ENCODE data around the gene PPP1R17.

PPP1R17 gene

GRCh38 chr7:31679574-31680305, 7.3 kb upstream of the PPP1R17 start:
- H3K27me3 Mint-ChIP-seq = no peaks in the 10 kb centered on the region
- no peak overlapping the region for H3K27ac Mint-ChIP-seq
- ATAC-seq (replicated peaks) (no peak), DNase-seq (no peak)
- H3K9me3 Mint-ChIP-seq = peaks cover 4 to 14% of the 10 kb centered on the region in 2 donors
- no peaks in the 10 kb centered on the region for H3K4me1 Mint-ChIP-seq (ENCODE audit: low read depth in 2 of 2)
- no peak overlapping the region for H3K4me3 Mint-ChIP-seq
- H3K36me3 Mint-ChIP-seq (ENCODE audit: insufficient read depth) = no peaks in the 10 kb centered on the region

DNA sequence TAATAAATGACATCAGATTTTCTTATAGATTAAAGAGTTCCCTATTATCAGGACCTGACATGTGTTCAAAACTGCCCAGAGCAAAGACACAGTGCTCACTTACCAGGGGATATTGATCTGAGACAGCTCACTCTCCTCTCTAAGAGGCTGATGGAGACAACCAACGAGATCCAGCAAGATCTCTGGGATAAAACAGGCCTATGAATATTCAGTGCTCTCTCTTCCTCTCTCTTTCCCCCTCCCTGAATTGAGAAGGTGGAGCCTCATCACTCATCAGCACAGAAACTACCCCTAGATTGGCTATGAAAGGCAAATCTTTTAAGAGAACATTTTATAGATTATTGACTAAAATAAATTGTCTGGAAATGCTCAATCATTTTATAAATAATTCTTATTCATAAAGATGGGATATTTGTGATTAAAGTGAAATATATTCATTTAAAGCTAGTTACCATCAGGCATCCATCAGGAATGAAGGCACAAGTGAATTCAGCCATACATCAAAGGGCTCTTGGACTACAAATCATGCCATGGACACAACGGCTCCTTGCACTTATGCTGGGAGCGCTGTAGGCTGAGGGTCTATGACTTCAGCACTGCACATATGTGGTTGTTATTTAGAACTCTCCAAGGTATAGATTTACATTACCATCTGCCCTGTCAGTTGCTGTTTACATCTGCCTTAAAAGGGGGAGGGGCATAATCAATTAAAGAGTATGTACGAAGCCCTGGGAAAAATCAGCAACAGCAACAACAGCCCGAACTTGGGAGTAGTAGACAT, 3.4 kb upstream of the PPP1R17 start:
- DNase-seq (no peak), ATAC-seq (replicated peaks) (no peak)
- Mint-ChIP-seq H3K9me3 (peaks cover 9 to 14% of the 10 kb centered on the region in 2 donors), H3K4me1 (ENCODE audit: low read depth in 2 of 2) (no peaks in the 10 kb centered on the region), H3K27me3 (no peaks in the 10 kb centered on the region), H3K4me3 (no peak overlapping the region), H3K27ac (no peak overlapping the region), H3K36me3 (ENCODE audit: insufficient read depth) (no peaks in the 10 kb centered on the region)

DNA sequence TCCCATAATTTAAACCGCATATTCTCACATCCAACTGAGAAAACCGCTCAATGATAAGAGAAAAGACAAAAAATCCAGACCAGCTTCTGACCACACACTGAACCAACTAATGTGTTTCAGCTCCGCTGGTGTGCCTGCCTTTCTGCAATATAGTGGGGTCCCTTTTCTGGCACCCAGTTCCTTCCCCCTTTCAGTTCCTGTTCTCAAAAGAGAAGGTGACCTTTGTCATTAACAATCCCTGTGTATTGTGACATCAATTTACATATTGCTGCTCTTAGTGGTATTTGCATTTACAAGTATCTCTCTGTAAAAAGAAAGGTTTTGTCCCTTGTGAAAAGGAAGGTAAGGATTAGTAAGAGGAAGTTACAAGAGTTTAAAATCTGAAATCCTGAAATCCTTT, 1.4 kb downstream of the PPP1R17 start:
- no peak for DNase-seq
- H3K4me3 Mint-ChIP-seq = no peak overlapping the region
- H3K4me1 Mint-ChIP-seq (ENCODE audit: low read depth in 2 of 2) = no peaks in the 10 kb centered on the region
- ATAC-seq (replicated peaks) = no peak
- H3K27me3 Mint-ChIP-seq = no peaks in the 10 kb centered on the region
- H3K9me3 Mint-ChIP-seq = peaks cover 0 to 8% of the 10 kb centered on the region in 2 donors
- H3K36me3 Mint-ChIP-seq (ENCODE audit: insufficient read depth) = no peaks in the 10 kb centered on the region
- no peak overlapping the region for H3K27ac Mint-ChIP-seq

DNA sequence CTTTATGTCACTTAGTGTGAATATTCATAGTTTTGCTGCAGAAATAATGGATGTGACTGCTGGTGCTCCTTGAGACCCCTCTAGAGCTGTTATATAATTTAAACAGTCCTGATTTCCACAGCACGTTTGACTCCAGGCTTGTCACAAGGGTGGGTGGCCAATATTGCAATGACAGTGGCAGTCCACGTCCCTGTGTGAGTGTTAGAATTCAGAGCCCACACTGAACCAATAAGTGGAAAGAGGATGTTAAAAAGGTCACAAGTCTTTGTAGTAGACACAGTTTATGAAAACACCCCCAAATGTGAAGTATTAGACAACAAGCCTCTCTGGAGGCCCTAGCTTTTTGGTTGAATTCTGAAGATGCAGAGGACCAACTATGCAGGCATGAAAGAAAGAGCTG, 2.0 kb downstream of the PPP1R17 start:
- ATAC-seq (replicated peaks) = no peak
- H3K4me3 Mint-ChIP-seq = no peak overlapping the region
- H3K4me1 Mint-ChIP-seq (ENCODE audit: low read depth in 2 of 2) = no peaks in the 10 kb centered on the region
- no peak for DNase-seq
- H3K9me3 Mint-ChIP-seq = peaks cover 0 to 8% of the 10 kb centered on the region in 2 donors
- no peak overlapping the region for H3K27ac Mint-ChIP-seq
- no peaks in the 10 kb centered on the region for H3K27me3 Mint-ChIP-seq
- H3K36me3 Mint-ChIP-seq (ENCODE audit: insufficient read depth) = no peaks in the 10 kb centered on the region

- no peaks in the 10 kb centered on the region for H3K36me3 Mint-ChIP-seq (ENCODE audit: insufficient read depth)
- H3K4me1 Mint-ChIP-seq (ENCODE audit: low read depth in 2 of 2) = no peaks in the 10 kb centered on the region
- ATAC-seq (replicated peaks) (no peak), DNase-seq (no peak)
- H3K27ac Mint-ChIP-seq = no peak overlapping the region
- peaks cover 8 to 14% of the 10 kb centered on the region in 2 donors for H3K9me3 Mint-ChIP-seq
- no peaks in the 10 kb centered on the region for H3K27me3 Mint-ChIP-seq
- no peak overlapping the region for H3K4me3 Mint-ChIP-seq
These were observed 3.9 kb downstream of the PPP1R17 start for GRCh38 chr7:31690935-31691334.

- Mint-ChIP-seq H3K4me3 (no peak overlapping the region), H3K4me1 (ENCODE audit: low read depth in 2 of 2) (no peaks in the 10 kb centered on the region), H3K9me3 (peaks cover 8 to 14% of the 10 kb centered on the region in 2 donors), H3K36me3 (ENCODE audit: insufficient read depth) (no peaks in the 10 kb centered on the region), H3K27ac (no peak overlapping the region), H3K27me3 (no peaks in the 10 kb centered on the region)
- DNase-seq (no peak), ATAC-seq (replicated peaks) (no peak)
These were observed 5.4 kb downstream of the PPP1R17 start for GRCh38 chr7:31692451-31692850.

DNA sequence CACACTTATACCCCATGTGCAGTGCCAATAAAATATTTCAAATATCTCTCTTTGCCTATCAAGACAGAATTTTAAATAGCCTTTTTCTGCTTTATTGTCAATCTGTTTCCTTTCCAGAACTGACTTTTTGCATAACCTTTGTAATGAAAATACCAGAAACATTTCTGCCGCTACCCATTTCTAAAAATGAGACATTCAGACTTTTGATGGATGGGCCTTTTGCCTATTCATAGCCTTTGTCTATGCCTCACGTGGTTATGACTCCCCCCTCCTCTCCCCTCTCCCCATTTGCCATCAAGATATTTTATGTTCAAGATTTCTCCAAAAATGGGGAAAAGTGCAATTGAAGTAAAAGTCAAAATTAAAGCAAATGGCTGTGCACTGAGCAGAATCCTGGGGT, 5.9 kb downstream of the PPP1R17 start:
- no peak overlapping the region for H3K4me3 Mint-ChIP-seq
- H3K27me3 Mint-ChIP-seq = no peaks in the 10 kb centered on the region
- H3K9me3 Mint-ChIP-seq = peaks cover 8 to 14% of the 10 kb centered on the region in 2 donors
- no peaks in the 10 kb centered on the region for H3K36me3 Mint-ChIP-seq (ENCODE audit: insufficient read depth)
- no peak overlapping the region for H3K27ac Mint-ChIP-seq
- DNase-seq (no peak), ATAC-seq (replicated peaks) (no peak)
- H3K4me1 Mint-ChIP-seq (ENCODE audit: low read depth in 2 of 2) = no peaks in the 10 kb centered on the region

DNA sequence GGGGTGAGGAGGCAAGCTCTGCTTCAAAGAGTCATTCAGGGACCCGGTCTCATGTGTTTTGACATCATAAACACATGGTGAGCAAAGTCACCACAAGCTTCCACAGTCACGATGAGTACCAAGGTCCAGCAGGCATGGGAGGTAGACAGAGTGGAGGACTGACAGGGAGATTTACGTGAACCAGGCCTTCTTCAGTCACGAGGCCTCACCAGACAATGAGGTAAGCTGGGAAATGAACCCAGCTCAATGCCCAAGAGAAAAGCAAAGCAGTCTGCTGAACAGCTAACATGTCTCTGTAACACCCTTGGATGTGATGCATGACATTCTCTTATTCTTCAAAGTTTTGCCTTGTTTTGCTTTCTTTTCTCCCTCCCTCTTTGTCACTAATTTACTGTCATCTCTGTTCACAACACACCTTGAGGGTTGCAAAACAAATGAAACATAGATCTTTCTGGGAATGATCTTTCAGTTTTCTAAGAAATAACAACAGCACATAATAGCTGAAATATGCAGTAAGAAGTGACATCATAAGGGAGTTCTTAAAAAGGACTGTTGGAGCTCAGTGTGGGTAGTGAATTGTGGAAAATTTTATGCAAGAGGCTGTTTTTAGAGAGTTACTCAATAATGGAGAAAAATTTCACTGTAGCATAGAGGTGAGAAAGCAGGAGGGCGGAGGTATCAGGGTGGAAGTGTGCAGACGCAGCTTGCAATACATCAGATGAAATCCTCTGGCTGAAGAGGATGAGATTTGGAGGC, 9.0 kb downstream of the PPP1R17 start:
- Mint-ChIP-seq H3K27ac (no peak overlapping the region), H3K4me1 (ENCODE audit: low read depth in 2 of 2) (no peaks in the 10 kb centered on the region), H3K4me3 (no peak overlapping the region), H3K27me3 (no peaks in the 10 kb centered on the region), H3K36me3 (ENCODE audit: insufficient read depth) (no peaks in the 10 kb centered on the region), H3K9me3 (peaks cover 8 to 11% of the 10 kb centered on the region in 2 donors)
- DNase-seq (no peak), ATAC-seq (replicated peaks) (no peak)

GRCh38 chr7:31699050-31699449, 12.0 kb downstream of the PPP1R17 start:
- no peak for DNase-seq
- Mint-ChIP-seq H3K27me3 (no peaks in the 10 kb centered on the region), H3K27ac (no peak overlapping the region), H3K9me3 (peaks cover 12 to 18% of the 10 kb centered on the region in 2 donors), H3K36me3 (ENCODE audit: insufficient read depth) (no peaks in the 10 kb centered on the region), H3K4me1 (ENCODE audit: low read depth in 2 of 2) (no peaks in the 10 kb centered on the region), H3K4me3 (no peak overlapping the region)
- ATAC-seq (replicated peaks) = no peak

GRCh38 chr7:31702354-31702753, 15.3 kb downstream of the PPP1R17 start:
- no peaks in the 10 kb centered on the region for H3K36me3 Mint-ChIP-seq (ENCODE audit: insufficient read depth)
- H3K9me3 Mint-ChIP-seq = peaks cover 6 to 11% of the 10 kb centered on the region in 2 donors
- H3K4me1 Mint-ChIP-seq (ENCODE audit: low read depth in 2 of 2) = no peaks in the 10 kb centered on the region
- DNase-seq (no peak), ATAC-seq (replicated peaks) (no peak)
- no peaks in the 10 kb centered on the region for H3K27me3 Mint-ChIP-seq
- H3K4me3 Mint-ChIP-seq = no peak overlapping the region
- H3K27ac Mint-ChIP-seq = no peak overlapping the region

DNA sequence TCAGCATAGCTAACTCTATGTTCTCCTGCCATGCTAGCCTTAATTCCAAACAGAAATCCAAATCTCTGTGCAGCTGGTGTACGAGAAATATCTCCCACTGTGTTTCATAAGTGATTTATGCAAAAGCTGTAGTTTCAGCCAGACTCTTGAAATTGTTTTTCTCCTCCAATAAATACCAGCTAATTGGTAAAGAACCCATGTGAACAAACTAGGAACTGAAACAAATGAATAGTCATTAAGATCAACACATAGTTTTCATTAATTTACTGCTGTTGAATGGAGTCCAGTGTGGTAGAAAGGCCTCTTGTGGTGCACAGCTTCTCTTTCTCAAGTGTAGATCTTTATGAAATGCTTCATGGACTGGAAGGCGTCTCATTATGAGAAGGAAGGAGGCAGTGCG, 18.4 kb downstream of the PPP1R17 start:
- Mint-ChIP-seq H3K9me3 (peaks cover 5 to 11% of the 10 kb centered on the region in 2 donors), H3K36me3 (ENCODE audit: insufficient read depth) (no peaks in the 10 kb centered on the region), H3K27ac (no peak overlapping the region), H3K4me3 (no peak overlapping the region), H3K4me1 (ENCODE audit: low read depth in 2 of 2) (no peaks in the 10 kb centered on the region), H3K27me3 (no peaks in the 10 kb centered on the region)
- DNase-seq (no peak), ATAC-seq (replicated peaks) (no peak)

GRCh38 chr7:31707089-31707488, 20.1 kb downstream of the PPP1R17 start:
- H3K4me1 Mint-ChIP-seq (ENCODE audit: low read depth in 2 of 2) = no peaks in the 10 kb centered on the region
- peaks cover 3 to 13% of the 10 kb centered on the region in 2 donors for H3K9me3 Mint-ChIP-seq
- H3K27me3 Mint-ChIP-seq = no peaks in the 10 kb centered on the region
- no peak overlapping the region for H3K4me3 Mint-ChIP-seq
- DNase-seq (no peak), ATAC-seq (replicated peaks) (no peak)
- H3K36me3 Mint-ChIP-seq (ENCODE audit: insufficient read depth) = no peaks in the 10 kb centered on the region
- no peak overlapping the region for H3K27ac Mint-ChIP-seq

DNA sequence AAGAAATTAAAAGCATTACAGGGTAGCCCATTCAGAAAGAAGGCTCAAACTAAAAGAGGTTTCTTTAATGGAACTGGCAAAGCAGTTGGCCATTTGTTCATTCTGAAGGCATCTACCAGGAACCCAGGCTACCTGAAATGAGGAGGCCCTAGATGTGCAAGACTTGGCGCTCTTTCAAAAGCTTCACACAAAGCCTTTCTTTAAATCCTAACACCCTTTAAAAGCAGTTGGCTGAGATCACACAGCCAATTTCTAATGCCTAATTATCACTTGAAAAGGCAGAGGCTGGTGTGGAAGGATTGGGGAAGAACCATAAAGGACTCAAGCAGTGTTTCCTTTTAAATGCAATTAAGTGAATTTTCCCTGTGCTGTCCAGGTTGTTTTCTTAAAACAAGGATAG, 23.2 kb downstream of the PPP1R17 start:
- no peak overlapping the region for H3K4me3 Mint-ChIP-seq

More for the DNA sequence above, 23.2 kb downstream of the PPP1R17 start:
- DNase-seq = no peak
- Mint-ChIP-seq H3K36me3 (ENCODE audit: insufficient read depth) (no peaks in the 10 kb centered on the region), H3K9me3 (peaks cover 3 to 18% of the 10 kb centered on the region in 2 donors), H3K27me3 (no peaks in the 10 kb centered on the region), H3K27ac (no peak overlapping the region), H3K4me1 (ENCODE audit: low read depth in 2 of 2) (no peaks in the 10 kb centered on the region)
- ATAC-seq (replicated peaks) = no peak
